Tibial nerve (tissue), 4 donors: Measurements from ENCODE around the gene STRN3.

Experiments used
- CTCF ChIP-seq, 5 experiments: fragments of 200-600 bp in 3 of 5; fragments of 450-650 bp in 2 of 5; sonication (generic) in 3 of 5; IDR thresholded peaks; one replicate each; pipeline ENCODE4 v1.5.1; 2016 to 2019; ENCODE audit warnings: antibody characterized with exemption in 5 of 5, mild to moderate bottlenecking in 3 of 5, moderate library complexity in 2 of 5
- EP300 ChIP-seq, 2 donors: sonication (generic); formaldehyde crosslinking; IDR thresholded peaks; one replicate each; pipeline ENCODE4 v1.6.1; 2017; ENCODE audit warnings: antibody characterized with exemption in 2 of 2, mild to moderate bottlenecking in 1 of 2
- POLR2A ChIP-seq, 2 donors: fragments of 450-650 bp; IDR thresholded peaks; one replicate each; pipeline ENCODE4 v1.6.1; 2017; ENCODE audit warnings: antibody characterized with exemption in 2 of 2, mild to moderate bottlenecking in 2 of 2, moderate library complexity in 2 of 2

DNA sequence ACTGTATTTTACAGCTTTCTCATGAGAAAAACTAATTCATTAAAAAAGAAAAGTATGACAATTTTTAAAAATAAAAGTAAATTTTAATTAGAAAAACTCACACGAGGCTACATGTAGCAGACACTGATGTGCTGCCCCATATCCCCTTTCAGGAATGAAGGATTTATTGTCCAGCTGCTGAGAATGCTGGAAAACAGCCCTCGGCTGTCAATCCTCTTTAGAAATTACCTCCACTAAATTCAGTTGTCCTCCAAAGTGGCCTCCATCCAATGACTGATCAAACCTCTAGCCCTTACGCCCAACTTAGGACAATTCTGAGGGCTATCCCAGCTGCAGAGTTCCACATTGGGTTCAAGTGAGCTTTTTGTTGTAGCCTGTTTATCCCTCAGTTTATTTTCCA, 30.5 kb downstream of the STRN3 start:
- no peak for TF ChIP-seq CTCF (IDR thresholded peaks at IDR 0.05)
- TF ChIP-seq POLR2A (IDR thresholded peaks at IDR 0.05): no peak
- no peak for TF ChIP-seq EP300 (IDR thresholded peaks at IDR 0.05)
